Measurements from ENCODE around the gene PPM1D.
"Not testable (repeated sequence)": the region's sequence is repeated elsewhere in the genome, so short reads cannot be mapped to it uniquely, and the experiment has no call there.

PPM1D gene

DNA sequence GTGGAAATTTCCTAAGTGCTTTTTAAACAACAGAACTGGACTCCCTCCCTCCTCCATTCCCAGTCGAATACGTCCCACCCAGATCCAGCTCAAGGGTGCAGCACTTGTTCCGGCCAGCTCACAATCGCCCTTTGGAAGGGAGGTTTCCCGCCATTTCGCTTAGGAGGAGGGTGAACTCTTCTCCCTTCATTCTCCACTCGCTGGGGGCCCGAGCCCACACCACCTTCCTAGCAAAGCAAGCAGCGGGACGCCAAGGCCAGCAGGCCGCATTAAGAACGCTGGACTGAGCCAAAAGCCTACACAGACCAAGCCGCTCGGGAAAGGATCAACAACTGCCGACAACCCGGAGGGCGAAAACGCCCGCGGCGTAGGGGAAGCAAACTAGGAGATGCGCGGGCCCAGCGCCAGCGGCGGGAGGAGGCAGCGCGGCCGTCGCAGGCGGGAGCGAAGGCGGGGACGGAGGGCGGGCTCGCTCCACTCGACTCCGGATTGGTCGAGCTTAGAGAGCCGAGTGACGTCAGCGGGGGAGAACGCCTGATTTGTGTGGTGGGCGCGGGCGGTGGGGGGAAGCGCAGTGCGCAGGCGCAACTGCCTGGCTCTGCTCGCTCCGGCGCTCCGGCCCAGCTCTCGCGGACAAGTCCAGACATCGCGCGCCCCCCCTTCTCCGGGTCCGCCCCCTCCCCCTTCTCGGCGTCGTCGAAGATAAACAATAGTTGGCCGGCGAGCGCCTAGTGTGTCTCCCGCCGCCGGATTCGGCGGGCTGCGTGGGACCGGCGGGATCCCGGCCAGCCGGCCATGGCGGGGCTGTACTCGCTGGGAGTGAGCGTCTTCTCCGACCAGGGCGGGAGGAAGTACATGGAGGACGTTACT lies at the start of gene PPM1D:
Gene PPM1D, plus strand, starts transcription at position 574 of the 870 bp plus-strand sequence. Its CDS starts 222 bp downstream, at position 796.
- ATAC-seq = peak; percentile 95
- H3K27ac Mint-ChIP-seq = peak within 1 kb of the TSS; percentile 98 to 99
- peaks cover 38% of the 10 kb centered on the region for H3K4me1 Mint-ChIP-seq
- peak; percentile 97 to 99 for DNase-seq
- H3K9me3 Mint-ChIP-seq = no peaks in the 10 kb centered on the region
- peak within 1 kb of the TSS; percentile 97 to 98 for H3K4me3 Mint-ChIP-seq
- peaks cover 9% of the 10 kb centered on the region for H3K27me3 Mint-ChIP-seq

DNA sequence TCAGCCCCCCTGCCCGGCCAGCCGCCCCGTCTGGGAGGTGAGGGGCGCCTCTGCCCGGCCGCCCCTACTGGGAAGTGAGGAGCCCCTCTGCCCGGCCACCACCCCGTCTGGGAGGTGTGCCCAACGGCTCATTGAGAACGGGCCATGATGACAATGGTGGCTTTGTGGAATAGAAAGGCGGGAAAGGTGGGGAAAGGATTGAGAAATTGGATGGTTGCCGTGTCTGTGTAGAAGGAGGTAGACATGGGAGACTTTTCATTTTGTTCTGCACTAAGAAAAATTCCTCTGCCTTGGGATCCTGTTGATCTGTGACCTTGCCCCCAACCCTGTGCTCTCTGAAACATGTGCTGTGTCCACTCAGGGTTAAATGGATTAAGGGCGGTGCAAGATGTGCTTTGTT lies 47.7 kb upstream of the PPM1D start:
- not testable (repeated sequence) for H3K27me3 Mint-ChIP-seq, DNase-seq, H3K4me3 Mint-ChIP-seq, ATAC-seq, H3K4me1 Mint-ChIP-seq, H3K27ac Mint-ChIP-seq, H3K9me3 Mint-ChIP-seq

- Mint-ChIP-seq H3K4me1 (no peaks in the 10 kb centered on the region), H3K9me3 (peaks cover 15 to 25% of the 10 kb centered on the region in 2 donors), H3K4me3 (no peak overlapping the region), H3K27me3 (no peaks in the 10 kb centered on the region), H3K27ac (no peak overlapping the region)
- DNase-seq = no peak
- ATAC-seq = no peak
These were observed 45.6 kb upstream of the PPM1D start for GRCh38 chr17:60554377-60554788.

DNA sequence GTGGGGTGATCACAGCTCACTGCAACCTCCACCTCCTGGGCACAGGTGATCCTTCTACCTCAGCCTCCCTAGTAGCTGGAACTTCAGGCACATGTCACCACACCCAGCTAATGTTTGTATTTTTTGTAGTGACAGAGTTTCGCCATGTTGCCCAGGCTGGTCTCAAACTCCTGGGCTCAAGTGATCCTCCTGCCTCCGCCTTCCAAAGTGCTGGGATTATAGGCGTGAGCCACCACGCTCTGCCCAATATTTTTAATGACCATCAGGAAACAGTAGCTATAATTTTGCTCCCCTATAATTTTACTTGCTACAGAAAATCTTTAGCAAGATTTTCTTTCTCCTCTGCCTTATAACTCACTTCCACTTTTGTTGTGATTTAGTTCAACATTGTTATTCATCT lies 44.2 kb upstream of the PPM1D start:
- DNase-seq (no peak), ATAC-seq (no peak)
- no peaks in the 10 kb centered on the region for H3K4me1 Mint-ChIP-seq
- H3K4me3 Mint-ChIP-seq = no peak overlapping the region
- H3K27ac Mint-ChIP-seq = no peak overlapping the region
- H3K27me3 Mint-ChIP-seq = no peaks in the 10 kb centered on the region
- H3K9me3 Mint-ChIP-seq = peaks cover 15 to 25% of the 10 kb centered on the region in 2 donors

DNA sequence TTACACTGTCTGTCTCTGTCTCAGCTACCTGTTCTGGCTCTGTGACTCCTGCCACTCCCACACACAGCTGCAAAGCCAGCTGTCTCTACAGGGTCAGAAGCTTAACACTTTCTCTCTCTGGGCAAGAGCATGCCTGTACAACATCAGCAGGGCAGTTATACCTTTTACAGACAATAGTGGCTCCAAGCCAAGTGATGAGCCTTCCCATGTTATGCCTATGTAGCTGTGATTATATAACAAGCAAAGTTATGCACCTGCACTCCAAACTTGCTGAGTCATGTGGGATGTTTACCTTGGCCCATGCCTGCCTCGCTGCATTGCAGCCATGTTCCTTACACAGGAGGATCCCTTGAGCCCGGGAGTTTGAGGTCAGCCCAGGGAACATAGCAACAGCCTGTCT lies 42.2 kb upstream of the PPM1D start:
- Mint-ChIP-seq H3K27me3 (no peaks in the 10 kb centered on the region), H3K4me1 (no peaks in the 10 kb centered on the region), H3K4me3 (no peak overlapping the region), H3K9me3 (peaks cover 15 to 25% of the 10 kb centered on the region in 2 donors), H3K27ac (no peak overlapping the region)
- ATAC-seq (no peak), DNase-seq (no peak)

GRCh38 chr17:60559659-60559994 lies 40.4 kb upstream of the PPM1D start:
- ATAC-seq (no peak), DNase-seq (no peak)
- peaks cover 15 to 25% of the 10 kb centered on the region in 2 donors for H3K9me3 Mint-ChIP-seq
- no peaks in the 10 kb centered on the region for H3K4me1 Mint-ChIP-seq
- no peak overlapping the region for H3K4me3 Mint-ChIP-seq
- no peaks in the 10 kb centered on the region for H3K27me3 Mint-ChIP-seq
- H3K27ac Mint-ChIP-seq = no peak overlapping the region

DNA sequence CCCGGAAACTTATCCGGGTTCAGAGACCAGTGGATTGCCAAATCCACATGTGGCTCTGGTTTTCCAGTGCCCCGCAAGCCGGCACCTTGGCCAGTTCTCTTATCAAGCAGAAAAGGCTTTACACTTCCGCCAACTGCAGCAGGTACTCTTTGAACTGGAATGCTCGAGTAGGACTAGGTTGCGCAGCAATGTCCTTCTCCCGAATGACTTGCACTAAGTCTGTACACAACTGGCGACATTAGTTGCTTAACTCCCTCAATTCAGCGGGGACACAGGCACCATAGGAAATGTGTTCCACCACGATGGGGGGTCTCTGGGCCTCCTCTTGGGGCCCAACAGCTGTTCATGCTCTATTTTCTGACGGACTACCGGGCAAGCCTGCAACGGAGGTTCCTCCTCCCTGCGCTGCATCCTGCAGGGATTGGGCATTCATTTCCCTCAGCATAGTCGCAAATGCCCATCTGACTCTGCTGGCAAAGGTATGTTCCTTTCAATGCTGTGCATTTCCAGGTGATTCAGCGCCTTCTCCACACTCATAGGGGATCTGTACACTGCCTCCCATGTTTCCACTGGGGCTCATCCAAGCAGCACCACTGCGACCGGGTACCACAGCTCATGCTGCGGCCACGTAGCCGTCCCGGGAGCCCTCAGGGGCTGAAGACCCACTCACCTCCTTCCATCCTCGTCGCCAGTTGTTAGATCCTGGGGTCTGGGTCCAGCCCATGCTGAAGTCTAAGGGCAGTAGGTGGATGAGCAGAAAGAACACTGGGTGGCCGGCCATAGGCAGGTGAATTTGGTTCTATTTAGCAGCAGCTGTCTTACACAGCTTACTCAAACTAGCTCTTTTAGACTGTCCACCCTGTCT lies 39.8 kb upstream of the PPM1D start:
- H3K4me3 Mint-ChIP-seq = no peak overlapping the region
- no peaks in the 10 kb centered on the region for H3K27me3 Mint-ChIP-seq
- H3K4me1 Mint-ChIP-seq = no peaks in the 10 kb centered on the region
- peaks cover 15 to 25% of the 10 kb centered on the region in 2 donors for H3K9me3 Mint-ChIP-seq
- no peak for DNase-seq
- no peak overlapping the region for H3K27ac Mint-ChIP-seq
- ATAC-seq = no peak

- H3K27ac Mint-ChIP-seq = no peak overlapping the region
- ATAC-seq (no peak), DNase-seq (no peak)
- H3K9me3 Mint-ChIP-seq = peaks cover 15 to 25% of the 10 kb centered on the region in 2 donors
- no peak overlapping the region for H3K4me3 Mint-ChIP-seq
- H3K4me1 Mint-ChIP-seq = no peaks in the 10 kb centered on the region
- no peaks in the 10 kb centered on the region for H3K27me3 Mint-ChIP-seq
These were observed 39.1 kb upstream of the PPM1D start for GRCh38 chr17:60560860-60561257.

- peaks cover 9 to 19% of the 10 kb centered on the region in 2 donors for H3K9me3 Mint-ChIP-seq
- DNase-seq = no peak
- H3K4me3 Mint-ChIP-seq = no peak overlapping the region
- no peak for ATAC-seq
- H3K4me1 Mint-ChIP-seq = no peaks in the 10 kb centered on the region
- no peaks in the 10 kb centered on the region for H3K27me3 Mint-ChIP-seq
- H3K27ac Mint-ChIP-seq = no peak overlapping the region
These were observed 37.6 kb upstream of the PPM1D start for GRCh38 chr17:60562421-60562820.

GRCh38 chr17:60563743-60564142 lies 36.2 kb upstream of the PPM1D start:
- Mint-ChIP-seq H3K9me3 (peaks cover 0 to 6% of the 10 kb centered on the region in 2 donors), H3K4me3 (no peak overlapping the region), H3K27ac (no peak overlapping the region), H3K4me1 (no peaks in the 10 kb centered on the region), H3K27me3 (no peaks in the 10 kb centered on the region)
- ATAC-seq (no peak), DNase-seq (no peak)

DNA sequence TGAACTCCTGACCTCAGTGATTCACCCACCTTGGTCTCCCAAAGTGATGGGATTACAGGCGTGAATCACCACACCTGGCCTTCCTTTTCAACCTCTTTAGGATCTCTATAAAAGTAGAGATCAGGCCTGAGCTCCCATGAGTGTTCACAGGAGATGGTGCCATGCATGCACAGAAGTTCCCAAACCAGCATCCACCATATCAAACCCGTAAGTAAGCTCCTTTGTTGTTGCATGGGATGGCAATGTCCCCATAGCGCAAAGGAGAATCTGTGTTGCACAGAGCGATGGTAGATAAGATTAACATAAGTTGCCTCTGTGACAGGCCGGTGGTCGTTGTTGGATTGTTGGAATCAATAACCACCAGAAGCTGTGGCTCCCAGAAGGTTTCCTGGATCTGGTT lies 34.8 kb upstream of the PPM1D start:
- H3K4me1 Mint-ChIP-seq = no peaks in the 10 kb centered on the region
- no peaks in the 10 kb centered on the region for H3K27me3 Mint-ChIP-seq
- no peak overlapping the region for H3K27ac Mint-ChIP-seq
- no peaks in the 10 kb centered on the region for H3K9me3 Mint-ChIP-seq
- no peak for DNase-seq
- H3K4me3 Mint-ChIP-seq = no peak overlapping the region
- no peak for ATAC-seq

DNA sequence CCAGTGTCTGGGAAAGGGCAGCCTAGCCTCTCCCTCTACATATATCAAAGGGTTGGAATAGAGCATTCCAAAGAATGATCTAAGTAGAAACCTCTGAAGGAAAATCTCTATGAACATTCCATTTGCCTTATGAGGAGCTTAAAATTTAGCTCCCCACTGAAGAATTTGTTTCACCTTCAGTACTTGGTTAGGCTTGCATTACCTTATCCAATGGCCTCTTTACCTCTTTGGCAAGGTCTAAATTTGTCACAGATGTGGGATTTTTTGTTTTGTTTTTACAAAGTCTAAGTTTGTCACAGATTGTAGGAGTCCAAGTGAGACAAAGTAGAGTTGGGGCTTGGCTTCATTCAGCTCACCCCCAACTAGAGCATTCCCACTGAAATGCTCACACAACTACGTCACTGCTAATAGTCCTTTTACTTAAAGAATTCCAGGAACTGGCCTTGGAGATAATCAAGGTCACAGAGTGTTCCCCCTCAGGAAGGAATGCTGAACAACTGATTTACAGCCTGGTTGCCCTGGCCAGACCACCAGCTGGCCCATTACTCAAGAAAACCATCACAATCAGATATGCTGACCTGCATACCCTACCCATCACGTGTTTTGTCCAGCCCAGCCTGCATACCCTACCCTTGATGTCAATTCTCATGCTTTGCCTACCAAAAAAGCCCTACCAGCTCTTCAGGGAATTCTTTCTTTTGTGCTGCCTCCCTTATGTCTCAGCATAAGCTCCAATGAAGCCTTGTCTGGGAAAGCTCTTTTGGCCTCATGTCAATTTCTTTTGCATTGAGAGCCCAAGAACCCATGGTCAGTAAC lies 26.5 kb upstream of the PPM1D start:
- Mint-ChIP-seq H3K4me1 (peaks cover 12% of the 10 kb centered on the region), H3K27me3 (peaks cover 15% of the 10 kb centered on the region), H3K9me3 (no peaks in the 10 kb centered on the region), H3K27ac (no peak overlapping the region), H3K4me3 (no peak overlapping the region)
- ATAC-seq (no peak), DNase-seq (no peak)

DNA sequence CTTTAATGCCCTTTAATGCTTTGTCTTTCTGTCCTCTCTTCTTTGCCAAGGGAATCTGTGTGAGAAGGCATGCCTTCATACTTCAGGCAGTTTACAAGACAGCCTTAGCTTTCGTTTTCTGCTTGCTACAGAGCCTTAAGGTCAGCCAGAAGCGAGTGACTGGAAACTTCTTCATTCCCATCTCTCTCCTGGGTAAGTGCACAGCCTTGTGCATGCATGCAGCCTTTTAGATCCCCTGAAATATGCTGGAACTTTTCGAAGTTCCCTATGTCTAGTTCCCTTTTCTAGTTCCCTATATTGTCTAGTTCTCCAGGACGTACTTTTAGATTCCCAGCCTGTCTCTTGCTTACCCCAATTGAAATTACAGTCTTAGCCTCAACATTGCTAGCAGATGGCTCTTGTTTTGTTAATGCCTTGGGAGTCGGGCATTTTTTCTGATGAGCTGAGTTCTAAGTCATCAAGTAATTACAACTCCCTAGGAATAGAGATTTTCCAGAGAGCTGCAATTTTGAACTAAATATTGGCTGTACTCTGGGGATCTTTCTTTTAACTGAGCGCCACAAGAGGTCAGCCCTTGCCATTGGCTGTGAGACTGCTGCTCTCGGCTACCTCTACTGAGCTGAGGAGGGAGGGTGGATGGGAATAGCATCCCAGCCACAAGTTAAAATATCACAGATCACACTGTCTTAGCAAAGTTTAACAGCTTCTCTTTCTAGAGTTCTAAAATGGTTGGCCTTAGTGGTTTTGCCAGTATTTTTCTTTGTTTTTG lies 22.7 kb upstream of the PPM1D start:
- Mint-ChIP-seq H3K9me3 (no peaks in the 10 kb centered on the region), H3K4me3 (peak overlapping the region; percentile 60 to 66), H3K4me1 (peaks cover 12% of the 10 kb centered on the region), H3K27me3 (peaks cover 5% of the 10 kb centered on the region), H3K27ac (peak overlapping the region; percentile 17 to 89)
- no peak for DNase-seq
- peak; percentile 50 for ATAC-seq

DNA sequence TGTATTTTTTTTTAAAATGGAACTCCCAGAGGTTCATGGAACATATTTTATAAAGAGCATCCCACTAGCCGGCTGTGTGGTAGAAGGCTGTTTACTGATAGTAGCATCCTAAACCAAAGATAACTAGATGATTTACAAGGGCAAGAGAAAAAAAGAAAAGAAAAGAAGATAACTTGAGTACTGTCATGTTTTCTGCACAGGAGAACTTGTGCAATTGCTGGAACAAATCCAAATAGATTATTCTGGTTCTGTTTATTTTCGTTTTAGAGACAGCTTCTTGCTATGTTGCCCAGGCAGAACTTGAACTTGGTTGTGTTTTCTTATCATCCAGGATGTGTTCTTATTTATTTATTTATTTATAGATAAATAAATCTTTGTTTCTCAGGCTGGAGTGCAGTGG lies 20.9 kb upstream of the PPM1D start:
- H3K9me3 Mint-ChIP-seq = no peaks in the 10 kb centered on the region

GRCh38 chr17:60579551-60579950 lies 20.4 kb upstream of the PPM1D start:
- H3K9me3 Mint-ChIP-seq = no peaks in the 10 kb centered on the region
- H3K27ac Mint-ChIP-seq = no peak overlapping the region
- no peaks in the 10 kb centered on the region for H3K27me3 Mint-ChIP-seq
- H3K4me1 Mint-ChIP-seq = peaks cover 12% of the 10 kb centered on the region
- ATAC-seq (no peak), DNase-seq (no peak)
- no peak overlapping the region for H3K4me3 Mint-ChIP-seq

More for the DNA sequence above, 20.9 kb upstream of the PPM1D start:
- DNase-seq (no peak), ATAC-seq (no peak)
- no peak overlapping the region for H3K27ac Mint-ChIP-seq
- H3K27me3 Mint-ChIP-seq = no peaks in the 10 kb centered on the region
- no peak overlapping the region for H3K4me3 Mint-ChIP-seq
- H3K4me1 Mint-ChIP-seq = peaks cover 12% of the 10 kb centered on the region
